HepG2 (cell line): ENCODE measurements around the gene PKP4. TPM values are rescaled to one million over a fixed set of nuclear protein-coding genes. Genes with fewer than 3 reads are reported as not detected.
A peak's percentile ranks its signal among the peaks of the same experiment; 100 is the strongest.

Experiments
- ATM ChIP-seq: fragments of 450-650 bp; IDR thresholded peaks from 2 replicates; pipeline ENCODE4 v1.7.1; 2017; ENCODE audit warnings: mild to moderate bottlenecking, borderline replicate concordance
- FOXA1 ChIP-seq, 2 experiments: fragments of 450-650 bp in 1 of 2; sonication (generic) in 1 of 2; formaldehyde crosslinking in 1 of 2; IDR thresholded peaks; 2 replicates each; pipeline versions ENCODE4 v1.4.0 to v1.6.1; 2016 to 2020; ENCODE audit warnings: missing genetic modification reagents in 1 of 2
- FOXA3 ChIP-seq: IDR thresholded peaks from 2 replicates; pipeline ENCODE4 v1.6.1; 2016; ENCODE audit warnings: missing genetic modification reagents, missing compliant biosample characterization
- FOXP1 ChIP-seq, 2 experiments: fragments of 450-650 bp in 1 of 2; IDR thresholded peaks; 2 replicates each; pipeline ENCODE4 v1.6.1; 2017 to 2018; ENCODE audit warnings: antibody characterized with exemption in 1 of 2
- GTF3A ChIP-seq: sonication (generic); formaldehyde crosslinking; conservative IDR thresholded peaks from 2 replicates; pipeline ENCODE4 v1.4.0; 2020; ENCODE audit warnings: mild to moderate bottlenecking, missing genetic modification reagents
- HNRNPK ChIP-seq: fragments of 200-400 bp; formaldehyde crosslinking; IDR thresholded peaks from 2 replicates; pipeline ENCODE4 v1.6.1; 2018; ENCODE audit warnings: low read length, low read depth, moderate library complexity, mild to moderate bottlenecking; ENCODE audit not compliant: poor library complexity, severe bottlenecking
- MBNL3 ChIP-seq: fragments of 250-450 bp; sonication (Bioruptor Pico); conservative IDR thresholded peaks from 2 replicates; pipeline ENCODE4 v1.8.0; 2022; ENCODE audit warnings: mild to moderate bottlenecking, inconsistent platforms
- MTF1 ChIP-seq: sonication (generic); formaldehyde crosslinking; IDR thresholded peaks from 2 replicates; pipeline ENCODE4 v1.5.0; 2020; ENCODE audit warnings: missing genetic modification reagents
- NFYC ChIP-seq: IDR thresholded peaks from 2 replicates; pipeline ENCODE4 v1.6.1; 2016; ENCODE audit warnings: missing genetic modification reagents, missing compliant biosample characterization
- PHF20 ChIP-seq: sonication (generic); formaldehyde crosslinking; IDR thresholded peaks from 2 replicates; pipeline ENCODE4 v1.5.0; 2020; ENCODE audit warnings: mild to moderate bottlenecking, missing genetic modification reagents
- POLR2G ChIP-seq: fragments of 200-400 bp; formaldehyde crosslinking; IDR thresholded peaks from 2 replicates; pipeline ENCODE4 v1.6.1; 2018; ENCODE audit warnings: mild to moderate bottlenecking, low read depth, low read length, moderate library complexity
- RCOR2 ChIP-seq: IDR thresholded peaks from 2 replicates; pipeline ENCODE4 v1.6.1; 2016; ENCODE audit warnings: missing biosample characterization, missing genetic modification reagents
- SIX1 ChIP-seq: sonication (generic); formaldehyde crosslinking; IDR thresholded peaks from 2 replicates; pipeline ENCODE4 v1.4.0; 2020; ENCODE audit warnings: missing genetic modification reagents, borderline replicate concordance
- ZFP36L1 ChIP-seq: sonication (generic); formaldehyde crosslinking; IDR thresholded peaks from 2 replicates; pipeline ENCODE4 v1.8.0; 2022; ENCODE audit warnings: mild to moderate bottlenecking, missing genetic modification reagents, moderate library complexity
- ZIK1 ChIP-seq: sonication (generic); formaldehyde crosslinking; IDR thresholded peaks from 2 replicates; pipeline ENCODE4 v1.5.0; 2020; ENCODE audit warnings: mild to moderate bottlenecking, low read depth, missing genetic modification reagents, borderline replicate concordance
- ZNF713 ChIP-seq: sonication (generic); formaldehyde crosslinking; IDR thresholded peaks from 2 replicates; pipeline ENCODE4 v1.4.0; 2020; ENCODE audit warnings: mild to moderate bottlenecking, missing genetic modification reagents
- ZNF839 ChIP-seq: sonication (generic); formaldehyde crosslinking; IDR thresholded peaks from 2 replicates; pipeline ENCODE4 v1.4.0; 2020; ENCODE audit warnings: missing genetic modification reagents, mild to moderate bottlenecking, borderline replicate concordance
- polyA plus RNA-seq, 8 experiments: library from polyadenylated mRNA; depleted of rRNA in 3 of 8; stranded (reverse) in 7 of 8; unstranded in 1 of 8; fragments of >200 nt; fragmentation: Illumina TruSeq in 4 of 8; extraction: Trizol in 4 of 8; gene quantifications; 2 replicates each; pipeline versions ENCODE4 v1.2.1 to v1.2.3, GENCODE V29; 2011 to 2016; ENCODE audit warnings: low read depth in 4 of 8, missing spikeins in 1 of 8, mixed read lengths in 1 of 8; ENCODE audit not compliant: insufficient read depth in 1 of 8
- total RNA-seq, 5 experiments: library from RNA; depleted of rRNA; stranded (reverse); fragments of >200 nt; fragmentation: Illumina TruSeq; extraction: Trizol; gene quantifications; 2 replicates each; pipeline ENCODE4 v1.2.3, GENCODE V29; 2016; ENCODE audit warnings: low read depth in 1 of 5
- TF ChIP-seq, protein P1 (sequence below): sonication (generic); formaldehyde crosslinking; IDR thresholded peaks from 2 replicates; pipeline ENCODE4 v1.4.0; 2020; ENCODE audit warnings: missing genetic modification reagents, borderline replicate concordance
- TF ChIP-seq, protein P2 (sequence below): sonication (generic); formaldehyde crosslinking; conservative IDR thresholded peaks from 2 replicates; pipeline ENCODE4 v1.5.0; 2020; ENCODE audit warnings: missing genetic modification reagents
- TF ChIP-seq, protein P3 (sequence below): sonication (generic); formaldehyde crosslinking; IDR thresholded peaks from 2 replicates; pipeline ENCODE4 v1.9.0; 2021; ENCODE audit warnings: missing genetic modification reagents, borderline replicate concordance
- TF ChIP-seq, protein P4 (sequence below): sonication (generic); formaldehyde crosslinking; IDR thresholded peaks from 2 replicates; pipeline ENCODE4 v1.8.1; 2022; ENCODE audit warnings: low read depth, mild to moderate bottlenecking, missing genetic modification reagents

Gene PKP4
- total and polyA plus RNA-seq, 2 of the 13 experiments (the other 11 are each of a cell fraction or from before 2014, with no cell fraction given), result 80.9 to 90.5 TPM

DNA sequence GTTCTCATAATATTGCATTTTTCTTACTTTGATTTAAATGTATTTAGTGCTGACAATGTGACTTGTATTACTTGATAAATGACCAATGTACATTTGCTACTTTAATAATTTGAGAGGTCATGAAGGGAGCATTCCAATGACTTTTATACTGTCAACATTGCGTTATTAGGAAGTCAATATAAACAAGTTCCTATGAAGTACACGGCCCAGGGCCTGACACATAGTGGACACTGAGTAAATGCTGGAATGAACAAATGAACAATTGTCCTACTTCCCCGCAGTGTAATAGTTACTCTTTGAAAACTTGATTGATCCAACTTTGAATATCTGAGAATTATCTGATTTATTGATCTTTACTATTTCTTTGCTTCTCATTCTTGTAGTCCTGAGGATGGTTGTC, 47.3 kb downstream of the PKP4 start (continued):
- no peak for TF ChIP-seq ZIK1 (CRISPR knock-in tag)
- TF ChIP-seq, protein P1, sequence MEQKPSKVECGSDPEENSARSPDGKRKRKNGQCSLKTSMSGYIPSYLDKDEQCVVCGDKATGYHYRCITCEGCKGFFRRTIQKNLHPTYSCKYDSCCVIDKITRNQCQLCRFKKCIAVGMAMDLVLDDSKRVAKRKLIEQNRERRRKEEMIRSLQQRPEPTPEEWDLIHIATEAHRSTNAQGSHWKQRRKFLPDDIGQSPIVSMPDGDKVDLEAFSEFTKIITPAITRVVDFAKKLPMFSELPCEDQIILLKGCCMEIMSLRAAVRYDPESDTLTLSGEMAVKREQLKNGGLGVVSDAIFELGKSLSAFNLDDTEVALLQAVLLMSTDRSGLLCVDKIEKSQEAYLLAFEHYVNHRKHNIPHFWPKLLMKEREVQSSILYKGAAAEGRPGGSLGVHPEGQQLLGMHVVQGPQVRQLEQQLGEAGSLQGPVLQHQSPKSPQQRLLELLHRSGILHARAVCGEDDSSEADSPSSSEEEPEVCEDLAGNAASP, result no peak
- no peak for TF ChIP-seq HNRNPK
- peak; percentile 64 for TF ChIP-seq FOXA3 (CRISPR knock-in tag)
- TF ChIP-seq FOXA1 (IDR thresholded peaks at IDR 0.05), result peak; percentile 41; the same call in 1 of the 2 replicates
- TF ChIP-seq FOXA1 (CRISPR knock-in tag; IDR thresholded peaks at IDR 0.05), result peak; percentile 37; the same call in 1 of the 2 replicates
- no peak for TF ChIP-seq ZNF839 (CRISPR knock-in tag)
- no peak for TF ChIP-seq POLR2G
- TF ChIP-seq, protein P2, sequence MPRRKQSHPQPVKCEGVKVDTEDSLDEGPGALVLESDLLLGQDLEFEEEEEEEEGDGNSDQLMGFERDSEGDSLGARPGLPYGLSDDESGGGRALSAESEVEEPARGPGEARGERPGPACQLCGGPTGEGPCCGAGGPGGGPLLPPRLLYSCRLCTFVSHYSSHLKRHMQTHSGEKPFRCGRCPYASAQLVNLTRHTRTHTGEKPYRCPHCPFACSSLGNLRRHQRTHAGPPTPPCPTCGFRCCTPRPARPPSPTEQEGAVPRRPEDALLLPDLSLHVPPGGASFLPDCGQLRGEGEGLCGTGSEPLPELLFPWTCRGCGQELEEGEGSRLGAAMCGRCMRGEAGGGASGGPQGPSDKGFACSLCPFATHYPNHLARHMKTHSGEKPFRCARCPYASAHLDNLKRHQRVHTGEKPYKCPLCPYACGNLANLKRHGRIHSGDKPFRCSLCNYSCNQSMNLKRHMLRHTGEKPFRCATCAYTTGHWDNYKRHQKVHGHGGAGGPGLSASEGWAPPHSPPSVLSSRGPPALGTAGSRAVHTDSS (CRISPR knock-in tag), result no peak
- no peak for TF ChIP-seq FOXP1 (IDR thresholded peaks at IDR 0.05)
- TF ChIP-seq FOXP1 (CRISPR knock-in tag; IDR thresholded peaks at IDR 0.05), result peak; percentile 44; the same call in 1 of the 2 replicates
- TF ChIP-seq PHF20 (CRISPR knock-in tag), result no peak
- no peak for TF ChIP-seq GTF3A (CRISPR knock-in tag)
- TF ChIP-seq, protein P3, sequence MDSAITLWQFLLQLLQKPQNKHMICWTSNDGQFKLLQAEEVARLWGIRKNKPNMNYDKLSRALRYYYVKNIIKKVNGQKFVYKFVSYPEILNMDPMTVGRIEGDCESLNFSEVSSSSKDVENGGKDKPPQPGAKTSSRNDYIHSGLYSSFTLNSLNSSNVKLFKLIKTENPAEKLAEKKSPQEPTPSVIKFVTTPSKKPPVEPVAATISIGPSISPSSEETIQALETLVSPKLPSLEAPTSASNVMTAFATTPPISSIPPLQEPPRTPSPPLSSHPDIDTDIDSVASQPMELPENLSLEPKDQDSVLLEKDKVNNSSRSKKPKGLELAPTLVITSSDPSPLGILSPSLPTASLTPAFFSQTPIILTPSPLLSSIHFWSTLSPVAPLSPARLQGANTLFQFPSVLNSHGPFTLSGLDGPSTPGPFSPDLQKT, result no peak
- TF ChIP-seq MTF1, result no peak
- TF ChIP-seq SIX1, result no peak
- TF ChIP-seq ZNF713 (CRISPR knock-in tag), result no peak
- TF ChIP-seq ATM, result no peak
- TF ChIP-seq, protein P4, sequence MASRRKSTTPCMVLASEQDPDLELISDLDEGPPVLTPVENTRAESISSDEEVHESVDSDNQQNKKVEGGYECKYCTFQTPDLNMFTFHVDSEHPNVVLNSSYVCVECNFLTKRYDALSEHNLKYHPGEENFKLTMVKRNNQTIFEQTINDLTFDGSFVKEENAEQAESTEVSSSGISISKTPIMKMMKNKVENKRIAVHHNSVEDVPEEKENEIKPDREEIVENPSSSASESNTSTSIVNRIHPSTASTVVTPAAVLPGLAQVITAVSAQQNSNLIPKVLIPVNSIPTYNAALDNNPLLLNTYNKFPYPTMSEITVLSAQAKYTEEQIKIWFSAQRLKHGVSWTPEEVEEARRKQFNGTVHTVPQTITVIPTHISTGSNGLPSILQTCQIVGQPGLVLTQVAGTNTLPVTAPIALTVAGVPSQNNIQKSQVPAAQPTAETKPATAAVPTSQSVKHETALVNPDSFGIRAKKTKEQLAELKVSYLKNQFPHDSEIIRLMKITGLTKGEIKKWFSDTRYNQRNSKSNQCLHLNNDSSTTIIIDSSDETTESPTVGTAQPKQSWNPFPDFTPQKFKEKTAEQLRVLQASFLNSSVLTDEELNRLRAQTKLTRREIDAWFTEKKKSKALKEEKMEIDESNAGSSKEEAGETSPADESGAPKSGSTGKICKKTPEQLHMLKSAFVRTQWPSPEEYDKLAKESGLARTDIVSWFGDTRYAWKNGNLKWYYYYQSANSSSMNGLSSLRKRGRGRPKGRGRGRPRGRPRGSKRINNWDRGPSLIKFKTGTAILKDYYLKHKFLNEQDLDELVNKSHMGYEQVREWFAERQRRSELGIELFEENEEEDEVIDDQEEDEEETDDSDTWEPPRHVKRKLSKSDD (CRISPR knock-in tag), result no peak
- no peak for TF ChIP-seq MBNL3 (CRISPR knock-in tag)
- no peak for TF ChIP-seq RCOR2
- no peak for TF ChIP-seq ZFP36L1 (CRISPR knock-in tag)
- no peak for TF ChIP-seq NFYC (CRISPR knock-in tag)
